ENCODE data around the gene CACNA1B. TPM values are rescaled to one million over a fixed set of nuclear protein-coding genes. Genes with fewer than 3 reads are reported as not detected.

Gene CACNA1B
- total RNA-seq, 1 experiment from 2014 or later: 1.7 TPM

DNA sequence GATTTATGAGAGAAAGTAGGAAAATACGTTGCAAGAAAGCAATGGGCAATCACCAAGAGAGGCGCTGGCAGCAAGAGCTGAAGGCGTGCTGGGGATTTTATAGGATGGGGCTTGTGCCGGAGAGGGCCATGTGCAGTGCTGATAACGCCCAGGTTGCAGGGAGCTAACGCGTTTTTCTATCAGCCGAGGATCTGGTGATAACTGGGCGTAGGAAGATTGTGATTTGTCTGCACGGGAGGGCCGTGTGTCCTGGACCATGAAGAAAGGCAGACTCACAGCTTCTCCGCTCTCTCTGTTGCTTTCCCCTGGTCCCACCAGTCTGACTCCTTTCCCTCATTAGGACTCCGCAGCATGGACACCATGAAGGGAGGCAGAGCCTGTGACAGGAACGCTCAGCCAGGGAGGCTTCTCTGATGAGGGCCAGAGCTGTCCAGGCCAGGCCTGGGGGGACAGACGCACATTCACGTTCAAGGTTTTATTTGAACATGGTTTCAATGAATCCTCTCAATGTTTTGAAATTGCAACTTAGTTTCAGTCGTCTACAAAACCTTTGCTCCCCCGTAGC lies 11.9 kb upstream of the CACNA1B start (continued):
- TF ChIP-seq YY1 (IDR thresholded peaks at IDR 0.05; ENCODE audit: extremely low read depth, insufficient replicate concordance, low read depth, low read length) (no peak), EGR1 (IDR thresholded peaks at IDR 0.05; ENCODE audit: low read depth) (no peak), SIN3A (IDR thresholded peaks at IDR 0.05; ENCODE audit: low read depth) (no peak), ZNF274 (IDR thresholded peaks at IDR 0.05; ENCODE audit: low read depth, low read length) (no peak), POLR2AphosphoS5 (IDR thresholded peaks at IDR 0.05; ENCODE audit: low read depth, low read length) (no peak), TCF7L2 (IDR thresholded peaks at IDR 0.05; ENCODE audit: borderline replicate concordance, extremely low read depth, insufficient read depth, insufficient read length) (no peak), EZH2phosphoT487 (IDR thresholded peaks at IDR 0.05; ENCODE audit: borderline replicate concordance) (no peak), FOSL1 (IDR thresholded peaks at IDR 0.05; ENCODE audit: low read depth) (no peak), SP1 (IDR thresholded peaks at IDR 0.05; ENCODE audit: low read depth) (no peak), ZFX (IDR thresholded peaks at IDR 0.05) (no peak), POLR2A (IDR thresholded peaks at IDR 0.05; ENCODE audit: borderline replicate concordance, extremely low read depth, insufficient read depth, insufficient read length) (no peak)
- TF ChIP-seq, protein P1, sequence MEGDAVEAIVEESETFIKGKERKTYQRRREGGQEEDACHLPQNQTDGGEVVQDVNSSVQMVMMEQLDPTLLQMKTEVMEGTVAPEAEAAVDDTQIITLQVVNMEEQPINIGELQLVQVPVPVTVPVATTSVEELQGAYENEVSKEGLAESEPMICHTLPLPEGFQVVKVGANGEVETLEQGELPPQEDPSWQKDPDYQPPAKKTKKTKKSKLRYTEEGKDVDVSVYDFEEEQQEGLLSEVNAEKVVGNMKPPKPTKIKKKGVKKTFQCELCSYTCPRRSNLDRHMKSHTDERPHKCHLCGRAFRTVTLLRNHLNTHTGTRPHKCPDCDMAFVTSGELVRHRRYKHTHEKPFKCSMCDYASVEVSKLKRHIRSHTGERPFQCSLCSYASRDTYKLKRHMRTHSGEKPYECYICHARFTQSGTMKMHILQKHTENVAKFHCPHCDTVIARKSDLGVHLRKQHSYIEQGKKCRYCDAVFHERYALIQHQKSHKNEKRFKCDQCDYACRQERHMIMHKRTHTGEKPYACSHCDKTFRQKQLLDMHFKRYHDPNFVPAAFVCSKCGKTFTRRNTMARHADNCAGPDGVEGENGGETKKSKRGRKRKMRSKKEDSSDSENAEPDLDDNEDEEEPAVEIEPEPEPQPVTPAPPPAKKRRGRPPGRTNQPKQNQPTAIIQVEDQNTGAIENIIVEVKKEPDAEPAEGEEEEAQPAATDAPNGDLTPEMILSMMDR (IDR thresholded peaks at IDR 0.05 in 2 of 3, conservative IDR thresholded peaks at IDR 0.05 in 1 of 3; ENCODE audit: borderline replicate concordance in 1 of 3, insufficient read depth in 1 of 3, low read depth in 2 of 3, low read length in 2 of 3): no peak

DNA sequence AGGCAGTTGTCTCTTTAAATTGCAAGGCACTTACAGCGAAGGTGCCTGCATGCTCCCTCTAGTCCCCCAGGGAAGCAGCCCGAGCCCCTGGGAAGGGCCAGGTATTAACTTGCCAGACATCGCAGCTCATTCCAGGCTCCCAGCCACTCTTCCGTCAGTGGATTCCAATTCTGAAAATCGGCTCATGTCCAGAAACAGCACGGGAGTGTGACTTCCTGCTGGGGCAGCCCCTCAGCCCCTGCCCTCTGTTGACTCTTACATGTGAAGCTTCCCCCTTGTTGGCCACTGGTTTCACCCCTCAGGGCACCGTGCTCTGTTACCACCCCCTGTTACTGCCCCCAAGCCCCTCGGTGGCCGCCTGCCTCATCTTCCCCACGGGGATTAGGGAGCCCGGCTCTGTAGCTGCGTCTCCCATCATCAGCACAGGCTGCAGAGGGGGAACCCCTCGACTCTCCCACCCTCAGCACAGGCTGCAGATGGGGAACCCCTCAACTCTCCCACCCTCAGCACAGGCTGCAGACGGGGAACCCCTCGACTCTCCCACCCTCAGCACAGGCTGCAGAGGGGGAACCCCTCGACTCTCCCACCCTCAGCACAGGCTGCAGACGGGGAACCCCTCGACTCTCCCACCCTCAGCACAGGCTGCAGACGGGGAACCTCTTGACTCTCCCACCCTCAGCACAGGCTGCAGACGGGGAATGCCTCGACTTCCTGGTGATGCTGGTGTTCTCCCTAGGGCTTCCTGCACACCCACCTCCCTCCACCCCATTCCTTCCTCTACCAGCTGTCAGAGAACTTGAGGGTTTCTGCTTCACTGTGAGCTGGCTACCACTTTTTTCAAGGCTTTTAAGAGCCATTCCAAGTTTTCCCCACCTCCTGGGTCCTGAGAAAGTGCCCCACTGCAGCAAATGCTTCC lies 11.1 kb upstream of the CACNA1B start:
- Histone ChIP-seq H3K9ac (ENCODE audit: low read length) (no peak overlapping the region), H3K4me2 (ENCODE audit: low read length) (no peak overlapping the region), H3K27me3 (ENCODE audit: insufficient read depth, low read length) (peaks cover 9% of the 10 kb centered on the region; the same call in 1 of the 2 replicates), H3K9me3 (ENCODE audit: control insufficient read depth in 1 of 2, insufficient read depth in 1 of 2, low read depth in 1 of 2, low read length in 2 of 2) (no peaks in the 10 kb centered on the region), H3K9me2 (ENCODE audit: insufficient read depth) (no peaks in the 10 kb centered on the region), H3K36me3 (ENCODE audit: control insufficient read depth in 1 of 2, insufficient read depth in 2 of 2, low read length in 2 of 2) (no peaks in the 10 kb centered on the region), H4K20me1 (ENCODE audit: insufficient read depth) (no peaks in the 10 kb centered on the region), H2AFZ (ENCODE audit: low read depth, low read length, poor library complexity, severe bottlenecking) (no peak overlapping the region), H3K27ac (ENCODE audit: low read depth, low read length) (no peak overlapping the region), H3K4me1 (ENCODE audit: control insufficient read depth in 1 of 2, insufficient read depth in 2 of 2, low read length in 2 of 2) (no peaks in the 10 kb centered on the region), H3K79me2 (ENCODE audit: insufficient read depth, low read length) (no peaks in the 10 kb centered on the region), H3K4me3 (replicated peaks in 1 of 2; ENCODE audit: low read depth in 1 of 2, low read length in 2 of 2) (no peak overlapping the region)
- ChIA-PET CTCF (no interaction called here), RAD21 (ENCODE audit: low non-redundant PET in 1 of 2, low total read pairs in 2 of 2, uncharacterized antibody in 2 of 2, unreplicated experiment in 2 of 2) (no interaction called here), POLR2A (no interaction called here)
- BruUV-seq (replicated peaks): no TSS peak
- ATAC-seq: no peak
- DNase-seq (ENCODE audit: low read depth, low spot score): no peak
- intact Hi-C loops (cut with micrococcal nuclease): no loop called here
- no peak for TF ChIP-seq POLR2AphosphoS5 (IDR thresholded peaks at IDR 0.05; ENCODE audit: low read depth, low read length)
- no peak for TF ChIP-seq TCF7L2 (IDR thresholded peaks at IDR 0.05; ENCODE audit: borderline replicate concordance, extremely low read depth, insufficient read depth, insufficient read length)
- no peak for TF ChIP-seq RAD21 (IDR thresholded peaks at IDR 0.05; ENCODE audit: low read depth)
- TF ChIP-seq POLR2A (IDR thresholded peaks at IDR 0.05; ENCODE audit: borderline replicate concordance, extremely low read depth, insufficient read depth, insufficient read length): no peak
- TF ChIP-seq EZH2 (IDR thresholded peaks at IDR 0.05): no peak
- TF ChIP-seq, protein P2, sequence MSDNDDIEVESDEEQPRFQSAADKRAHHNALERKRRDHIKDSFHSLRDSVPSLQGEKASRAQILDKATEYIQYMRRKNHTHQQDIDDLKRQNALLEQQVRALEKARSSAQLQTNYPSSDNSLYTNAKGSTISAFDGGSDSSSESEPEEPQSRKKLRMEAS (IDR thresholded peaks at IDR 0.05): no peak
- TF ChIP-seq ZNF274 (IDR thresholded peaks at IDR 0.05; ENCODE audit: low read depth, low read length): no peak
- TF ChIP-seq CEBPB (IDR thresholded peaks at IDR 0.05; ENCODE audit: low read depth): no peak
- no peak for TF ChIP-seq JUND (IDR thresholded peaks at IDR 0.05)
- no peak for TF ChIP-seq ELF1 (IDR thresholded peaks at IDR 0.05; ENCODE audit: borderline replicate concordance, low read depth)
- TF ChIP-seq, protein P3, sequence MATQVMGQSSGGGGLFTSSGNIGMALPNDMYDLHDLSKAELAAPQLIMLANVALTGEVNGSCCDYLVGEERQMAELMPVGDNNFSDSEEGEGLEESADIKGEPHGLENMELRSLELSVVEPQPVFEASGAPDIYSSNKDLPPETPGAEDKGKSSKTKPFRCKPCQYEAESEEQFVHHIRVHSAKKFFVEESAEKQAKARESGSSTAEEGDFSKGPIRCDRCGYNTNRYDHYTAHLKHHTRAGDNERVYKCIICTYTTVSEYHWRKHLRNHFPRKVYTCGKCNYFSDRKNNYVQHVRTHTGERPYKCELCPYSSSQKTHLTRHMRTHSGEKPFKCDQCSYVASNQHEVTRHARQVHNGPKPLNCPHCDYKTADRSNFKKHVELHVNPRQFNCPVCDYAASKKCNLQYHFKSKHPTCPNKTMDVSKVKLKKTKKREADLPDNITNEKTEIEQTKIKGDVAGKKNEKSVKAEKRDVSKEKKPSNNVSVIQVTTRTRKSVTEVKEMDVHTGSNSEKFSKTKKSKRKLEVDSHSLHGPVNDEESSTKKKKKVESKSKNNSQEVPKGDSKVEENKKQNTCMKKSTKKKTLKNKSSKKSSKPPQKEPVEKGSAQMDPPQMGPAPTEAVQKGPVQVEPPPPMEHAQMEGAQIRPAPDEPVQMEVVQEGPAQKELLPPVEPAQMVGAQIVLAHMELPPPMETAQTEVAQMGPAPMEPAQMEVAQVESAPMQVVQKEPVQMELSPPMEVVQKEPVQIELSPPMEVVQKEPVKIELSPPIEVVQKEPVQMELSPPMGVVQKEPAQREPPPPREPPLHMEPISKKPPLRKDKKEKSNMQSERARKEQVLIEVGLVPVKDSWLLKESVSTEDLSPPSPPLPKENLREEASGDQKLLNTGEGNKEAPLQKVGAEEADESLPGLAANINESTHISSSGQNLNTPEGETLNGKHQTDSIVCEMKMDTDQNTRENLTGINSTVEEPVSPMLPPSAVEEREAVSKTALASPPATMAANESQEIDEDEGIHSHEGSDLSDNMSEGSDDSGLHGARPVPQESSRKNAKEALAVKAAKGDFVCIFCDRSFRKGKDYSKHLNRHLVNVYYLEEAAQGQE (IDR thresholded peaks at IDR 0.05; ENCODE audit: low read depth): no peak
- TF ChIP-seq FOSL1 (IDR thresholded peaks at IDR 0.05; ENCODE audit: low read depth): no peak
- TF ChIP-seq SIN3A (IDR thresholded peaks at IDR 0.05; ENCODE audit: low read depth): no peak
